ENCODE data around the gene CTBS.

GRCh38 chr1:84510165-84510564 lies 64.1 kb downstream of the CTBS start:
- TF ChIP-seq, protein P1, sequence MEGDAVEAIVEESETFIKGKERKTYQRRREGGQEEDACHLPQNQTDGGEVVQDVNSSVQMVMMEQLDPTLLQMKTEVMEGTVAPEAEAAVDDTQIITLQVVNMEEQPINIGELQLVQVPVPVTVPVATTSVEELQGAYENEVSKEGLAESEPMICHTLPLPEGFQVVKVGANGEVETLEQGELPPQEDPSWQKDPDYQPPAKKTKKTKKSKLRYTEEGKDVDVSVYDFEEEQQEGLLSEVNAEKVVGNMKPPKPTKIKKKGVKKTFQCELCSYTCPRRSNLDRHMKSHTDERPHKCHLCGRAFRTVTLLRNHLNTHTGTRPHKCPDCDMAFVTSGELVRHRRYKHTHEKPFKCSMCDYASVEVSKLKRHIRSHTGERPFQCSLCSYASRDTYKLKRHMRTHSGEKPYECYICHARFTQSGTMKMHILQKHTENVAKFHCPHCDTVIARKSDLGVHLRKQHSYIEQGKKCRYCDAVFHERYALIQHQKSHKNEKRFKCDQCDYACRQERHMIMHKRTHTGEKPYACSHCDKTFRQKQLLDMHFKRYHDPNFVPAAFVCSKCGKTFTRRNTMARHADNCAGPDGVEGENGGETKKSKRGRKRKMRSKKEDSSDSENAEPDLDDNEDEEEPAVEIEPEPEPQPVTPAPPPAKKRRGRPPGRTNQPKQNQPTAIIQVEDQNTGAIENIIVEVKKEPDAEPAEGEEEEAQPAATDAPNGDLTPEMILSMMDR (optimal IDR thresholded peaks at IDR 0.05 in 1 of 3, IDR thresholded peaks at IDR 0.05 in 1 of 3, conservative IDR thresholded peaks at IDR 0.05 in 1 of 3; ENCODE audit: extremely low read depth in 1 of 3, insufficient read depth in 2 of 3, low read length in 3 of 3) = no peak
- no peak for TF ChIP-seq EZH2 (IDR thresholded peaks at IDR 0.05; ENCODE audit: low read length)
